K562 (cell line): Measurements from ENCODE around the gene MAP3K7. TPM values are rescaled to one million over a fixed set of nuclear protein-coding genes. Genes with fewer than 3 reads are reported as not detected.
A peak's percentile ranks its signal among the peaks of the same experiment; 100 is the strongest.

Experiments
- ADNP ChIP-seq: fragments of 200-800 bp; sonication (Bioruptor generic); IDR thresholded peaks from 2 replicates; pipeline ENCODE4 v1.6.1; 2016; ENCODE audit warnings: missing genetic modification characterization, missing compliant biosample characterization
- CBX1 ChIP-seq: sonication (generic); IDR thresholded peaks from 2 replicates; pipeline ENCODE4 v1.6.1; 2016; ENCODE audit warnings: antibody characterized with exemption, low read depth, mild to moderate bottlenecking
- EP300 ChIP-seq: IDR thresholded peaks from 2 replicates; pipeline ENCODE4 v1.6.1; 2012; ENCODE audit warnings: low read length, improper control_type of control experiment
- ESRRA ChIP-seq: fragments of 450-650 bp; IDR thresholded peaks from 2 replicates; pipeline ENCODE4 v1.6.1; 2014; ENCODE audit warnings: low read depth, mild to moderate bottlenecking, moderate library complexity, borderline replicate concordance
- ETS2 ChIP-seq: IDR thresholded peaks from 2 replicates; pipeline ENCODE4 v1.6.1; 2016; ENCODE audit warnings: borderline replicate concordance, missing genetic modification characterization, mild to moderate bottlenecking, moderate library complexity, missing compliant biosample characterization; ENCODE audit not compliant: poor library complexity, severe bottlenecking
- GABPB1 ChIP-seq: sonication (generic); formaldehyde crosslinking; IDR thresholded peaks from 2 replicates; pipeline ENCODE4 v1.8.0; 2022; ENCODE audit warnings: mild to moderate bottlenecking, missing genetic modification reagents
- GATAD2B ChIP-seq: fragments of 450-650 bp; IDR thresholded peaks from 2 replicates; pipeline ENCODE4 v1.6.1; 2017; ENCODE audit warnings: mild to moderate bottlenecking, borderline replicate concordance
- KLF16 ChIP-seq: IDR thresholded peaks from 2 replicates; pipeline ENCODE4 v1.6.1; 2016; ENCODE audit warnings: antibody characterized with exemption
- MAFG ChIP-seq: fragments of 450-650 bp; conservative IDR thresholded peaks from 2 replicates; pipeline ENCODE4 v1.6.1; 2016; ENCODE audit warnings: missing genetic modification characterization, missing compliant biosample characterization
- PHTF2 ChIP-seq: fragments of 250-450 bp; sonication (Bioruptor Pico); IDR thresholded peaks from 2 replicates; pipeline ENCODE4 v1.5.0; 2021; ENCODE audit warnings: mild to moderate bottlenecking
- SMARCA5 ChIP-seq: fragments of 450-650 bp; IDR thresholded peaks from 2 replicates; pipeline ENCODE4 v1.6.1; 2016
- TAF1 ChIP-seq: IDR thresholded peaks from 2 replicates; pipeline ENCODE4 v1.6.1; 2011; ENCODE audit warnings: mild to moderate bottlenecking, low read length, moderate library complexity; ENCODE audit not compliant: insufficient read depth, control insufficient read depth, severe bottlenecking; ENCODE audit errors: extremely low read depth
- XRCC3 ChIP-seq: fragments of 450-650 bp; IDR thresholded peaks from 2 replicates; pipeline ENCODE4 v1.6.1; 2017; ENCODE audit warnings: mild to moderate bottlenecking, moderate library complexity
- ZNF175 ChIP-seq: fragments of 200-800 bp; sonication (Bioruptor generic); IDR thresholded peaks from 2 replicates; pipeline ENCODE4 v1.6.1; 2016; ENCODE audit warnings: low read depth, mild to moderate bottlenecking, missing genetic modification characterization, missing compliant biosample characterization
- ZNF347 ChIP-seq: fragments of 450-650 bp; formaldehyde crosslinking; IDR thresholded peaks from 2 replicates; pipeline ENCODE4 v1.4.0; 2020; ENCODE audit warnings: low read depth, mild to moderate bottlenecking, moderate library complexity
- ZNF584 ChIP-seq: fragments of 200-800 bp; sonication (Bioruptor generic); IDR thresholded peaks from 2 replicates; pipeline ENCODE4 v1.6.1; 2016; ENCODE audit warnings: low read depth, mild to moderate bottlenecking, missing genetic modification characterization, missing compliant biosample characterization
- polyA plus RNA-seq, 8 experiments: library from polyadenylated mRNA; depleted of rRNA in 4 of 8; stranded (reverse) in 5 of 8; unstranded in 3 of 8; fragments of >200 nt; fragmentation: Nextera tagmentation in 2 of 8; fragmentation: Illumina TruSeq in 1 of 8; extraction: Ambion mirVana in 2 of 8; extraction: Trizol in 1 of 8; gene quantifications; 2 replicates each; pipeline versions ENCODE4 v1.2.1 to v1.2.3, GENCODE V29; 2011 to 2014; ENCODE audit warnings: inconsistent platforms in 1 of 8, missing spikeins in 1 of 8
- total RNA-seq, 7 experiments: library from RNA; depleted of rRNA in 6 of 7; stranded (reverse); fragments of >200 nt in 6 of 7; fragmentation: Illumina TruSeq in 2 of 7; extraction: Trizol in 2 of 7; gene quantifications; 2 replicates each; pipeline versions ENCODE4 v1.2.1 to v1.2.3, GENCODE V29; 2011 to 2021; ENCODE audit warnings: low replicate concordance in 1 of 7
- TF ChIP-seq, protein P1 (sequence below): fragments of 200-600 bp; sonication (generic); IDR thresholded peaks from one replicate; pipeline ENCODE4 v1.6.1; 2012; ENCODE audit warnings: mild to moderate bottlenecking, low read depth, low read length, inconsistent platforms
- TF ChIP-seq, protein P2 (sequence below): fragments of 250-450 bp; sonication (Bioruptor Pico); IDR thresholded peaks from 2 replicates; pipeline ENCODE4 v1.9.0; 2021; ENCODE audit warnings: mild to moderate bottlenecking

MAP3K7 gene
- total and polyA plus RNA-seq, 9 of the 15 experiments (the other 6 are each of a cell fraction or from before 2014, with no cell fraction given), result 13.4 to 60.9 (median 34.8) TPM

DNA sequence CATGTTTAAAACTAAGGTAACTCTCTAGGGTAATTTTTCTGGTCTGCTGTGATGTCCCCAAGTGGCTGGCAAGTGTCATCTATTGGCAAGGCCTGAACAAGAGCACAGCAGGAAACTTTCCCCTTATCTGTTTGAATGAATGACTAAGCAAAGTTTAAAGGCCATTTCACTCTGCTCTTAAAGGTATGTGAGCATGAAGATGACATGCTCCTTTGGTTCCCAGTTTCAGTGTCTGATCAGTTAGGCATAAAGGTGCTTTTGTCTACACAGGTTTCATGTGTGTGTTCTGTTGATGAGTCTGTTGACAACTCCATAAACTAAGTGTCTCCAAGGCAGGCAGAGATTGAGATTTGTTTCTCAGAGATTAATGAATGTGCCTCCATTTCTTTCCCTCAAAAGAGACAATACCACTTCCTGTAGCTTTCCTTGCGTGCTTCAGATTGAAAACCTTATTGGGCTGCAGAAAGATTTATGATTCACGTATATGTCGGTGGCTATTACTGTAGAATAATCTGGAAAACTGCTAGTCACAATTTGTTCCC is 83.9 kb downstream of the MAP3K7 start (continued):
- TF ChIP-seq, protein P1, sequence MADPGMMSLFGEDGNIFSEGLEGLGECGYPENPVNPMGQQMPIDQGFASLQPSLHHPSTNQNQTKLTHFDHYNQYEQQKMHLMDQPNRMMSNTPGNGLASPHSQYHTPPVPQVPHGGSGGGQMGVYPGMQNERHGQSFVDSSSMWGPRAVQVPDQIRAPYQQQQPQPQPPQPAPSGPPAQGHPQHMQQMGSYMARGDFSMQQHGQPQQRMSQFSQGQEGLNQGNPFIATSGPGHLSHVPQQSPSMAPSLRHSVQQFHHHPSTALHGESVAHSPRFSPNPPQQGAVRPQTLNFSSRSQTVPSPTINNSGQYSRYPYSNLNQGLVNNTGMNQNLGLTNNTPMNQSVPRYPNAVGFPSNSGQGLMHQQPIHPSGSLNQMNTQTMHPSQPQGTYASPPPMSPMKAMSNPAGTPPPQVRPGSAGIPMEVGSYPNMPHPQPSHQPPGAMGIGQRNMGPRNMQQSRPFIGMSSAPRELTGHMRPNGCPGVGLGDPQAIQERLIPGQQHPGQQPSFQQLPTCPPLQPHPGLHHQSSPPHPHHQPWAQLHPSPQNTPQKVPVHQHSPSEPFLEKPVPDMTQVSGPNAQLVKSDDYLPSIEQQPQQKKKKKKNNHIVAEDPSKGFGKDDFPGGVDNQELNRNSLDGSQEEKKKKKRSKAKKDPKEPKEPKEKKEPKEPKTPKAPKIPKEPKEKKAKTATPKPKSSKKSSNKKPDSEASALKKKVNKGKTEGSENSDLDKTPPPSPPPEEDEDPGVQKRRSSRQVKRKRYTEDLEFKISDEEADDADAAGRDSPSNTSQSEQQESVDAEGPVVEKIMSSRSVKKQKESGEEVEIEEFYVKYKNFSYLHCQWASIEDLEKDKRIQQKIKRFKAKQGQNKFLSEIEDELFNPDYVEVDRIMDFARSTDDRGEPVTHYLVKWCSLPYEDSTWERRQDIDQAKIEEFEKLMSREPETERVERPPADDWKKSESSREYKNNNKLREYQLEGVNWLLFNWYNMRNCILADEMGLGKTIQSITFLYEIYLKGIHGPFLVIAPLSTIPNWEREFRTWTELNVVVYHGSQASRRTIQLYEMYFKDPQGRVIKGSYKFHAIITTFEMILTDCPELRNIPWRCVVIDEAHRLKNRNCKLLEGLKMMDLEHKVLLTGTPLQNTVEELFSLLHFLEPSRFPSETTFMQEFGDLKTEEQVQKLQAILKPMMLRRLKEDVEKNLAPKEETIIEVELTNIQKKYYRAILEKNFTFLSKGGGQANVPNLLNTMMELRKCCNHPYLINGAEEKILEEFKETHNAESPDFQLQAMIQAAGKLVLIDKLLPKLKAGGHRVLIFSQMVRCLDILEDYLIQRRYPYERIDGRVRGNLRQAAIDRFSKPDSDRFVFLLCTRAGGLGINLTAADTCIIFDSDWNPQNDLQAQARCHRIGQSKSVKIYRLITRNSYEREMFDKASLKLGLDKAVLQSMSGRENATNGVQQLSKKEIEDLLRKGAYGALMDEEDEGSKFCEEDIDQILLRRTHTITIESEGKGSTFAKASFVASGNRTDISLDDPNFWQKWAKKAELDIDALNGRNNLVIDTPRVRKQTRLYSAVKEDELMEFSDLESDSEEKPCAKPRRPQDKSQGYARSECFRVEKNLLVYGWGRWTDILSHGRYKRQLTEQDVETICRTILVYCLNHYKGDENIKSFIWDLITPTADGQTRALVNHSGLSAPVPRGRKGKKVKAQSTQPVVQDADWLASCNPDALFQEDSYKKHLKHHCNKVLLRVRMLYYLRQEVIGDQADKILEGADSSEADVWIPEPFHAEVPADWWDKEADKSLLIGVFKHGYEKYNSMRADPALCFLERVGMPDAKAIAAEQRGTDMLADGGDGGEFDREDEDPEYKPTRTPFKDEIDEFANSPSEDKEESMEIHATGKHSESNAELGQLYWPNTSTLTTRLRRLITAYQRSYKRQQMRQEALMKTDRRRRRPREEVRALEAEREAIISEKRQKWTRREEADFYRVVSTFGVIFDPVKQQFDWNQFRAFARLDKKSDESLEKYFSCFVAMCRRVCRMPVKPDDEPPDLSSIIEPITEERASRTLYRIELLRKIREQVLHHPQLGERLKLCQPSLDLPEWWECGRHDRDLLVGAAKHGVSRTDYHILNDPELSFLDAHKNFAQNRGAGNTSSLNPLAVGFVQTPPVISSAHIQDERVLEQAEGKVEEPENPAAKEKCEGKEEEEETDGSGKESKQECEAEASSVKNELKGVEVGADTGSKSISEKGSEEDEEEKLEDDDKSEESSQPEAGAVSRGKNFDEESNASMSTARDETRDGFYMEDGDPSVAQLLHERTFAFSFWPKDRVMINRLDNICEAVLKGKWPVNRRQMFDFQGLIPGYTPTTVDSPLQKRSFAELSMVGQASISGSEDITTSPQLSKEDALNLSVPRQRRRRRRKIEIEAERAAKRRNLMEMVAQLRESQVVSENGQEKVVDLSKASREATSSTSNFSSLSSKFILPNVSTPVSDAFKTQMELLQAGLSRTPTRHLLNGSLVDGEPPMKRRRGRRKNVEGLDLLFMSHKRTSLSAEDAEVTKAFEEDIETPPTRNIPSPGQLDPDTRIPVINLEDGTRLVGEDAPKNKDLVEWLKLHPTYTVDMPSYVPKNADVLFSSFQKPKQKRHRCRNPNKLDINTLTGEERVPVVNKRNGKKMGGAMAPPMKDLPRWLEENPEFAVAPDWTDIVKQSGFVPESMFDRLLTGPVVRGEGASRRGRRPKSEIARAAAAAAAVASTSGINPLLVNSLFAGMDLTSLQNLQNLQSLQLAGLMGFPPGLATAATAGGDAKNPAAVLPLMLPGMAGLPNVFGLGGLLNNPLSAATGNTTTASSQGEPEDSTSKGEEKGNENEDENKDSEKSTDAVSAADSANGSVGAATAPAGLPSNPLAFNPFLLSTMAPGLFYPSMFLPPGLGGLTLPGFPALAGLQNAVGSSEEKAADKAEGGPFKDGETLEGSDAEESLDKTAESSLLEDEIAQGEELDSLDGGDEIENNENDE, result no peak
- TF ChIP-seq SMARCA5 (no peak), ZNF584 (CRISPR knock-in tag) (no peak), ZNF175 (CRISPR knock-in tag) (no peak), ESRRA (no peak), TAF1 (no peak), MAFG (tag) (peak; percentile 98), GABPB1 (CRISPR knock-in tag) (0 out of 2 replicates have a peak, but pooled peaks have one; percentile 50), KLF16 (no peak), EP300 (peak; percentile 66), ADNP (tag) (peak; percentile 46; the same call in 1 of the 2 replicates), PHTF2 (CRISPR knock-in tag) (no peak), GATAD2B (0 out of 2 replicates have a peak, but pooled peaks have one; percentile 0), ETS2 (tag) (no peak), ZNF347 (CRISPR knock-in tag) (no peak), CBX1 (no peak), XRCC3 (no peak)
- TF ChIP-seq, protein P2, sequence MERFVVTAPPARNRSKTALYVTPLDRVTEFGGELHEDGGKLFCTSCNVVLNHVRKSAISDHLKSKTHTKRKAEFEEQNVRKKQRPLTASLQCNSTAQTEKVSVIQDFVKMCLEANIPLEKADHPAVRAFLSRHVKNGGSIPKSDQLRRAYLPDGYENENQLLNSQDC (CRISPR knock-in tag), result no peak
